ENCODE data around the gene SNX24.

DNA sequence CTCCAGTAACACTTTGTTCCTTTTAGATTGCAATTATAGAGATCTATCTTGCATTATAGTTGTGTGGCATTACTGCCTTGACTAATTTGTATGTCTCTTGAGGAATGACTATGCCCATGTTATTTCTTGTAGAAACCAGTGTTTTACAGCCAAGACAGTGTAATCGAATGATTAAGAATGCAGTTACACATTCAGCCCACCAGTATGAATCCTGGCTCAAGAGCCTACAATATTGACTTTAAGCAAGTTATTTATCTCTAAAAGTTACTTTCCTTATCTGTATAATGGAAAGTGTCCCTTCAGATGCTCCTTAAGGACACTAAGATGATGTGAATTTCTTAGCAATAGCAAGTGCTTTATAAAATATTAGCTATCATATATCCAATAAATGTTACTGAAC, 9.7 kb upstream of the SNX24 start:
- no peak for TF ChIP-seq FOXA1 (IDR thresholded peaks at IDR 0.05; ENCODE audit: borderline replicate concordance)
- no peak for TF ChIP-seq CTCF (IDR thresholded peaks at IDR 0.05 in 2 of 3, conservative IDR thresholded peaks at IDR 0.05 in 1 of 3; ENCODE audit: insufficient read depth in 2 of 3, low read depth in 1 of 3, low read length in 3 of 3)
- TF ChIP-seq PHF8 (IDR thresholded peaks at IDR 0.05; ENCODE audit: borderline replicate concordance, low read length) = no peak
- TF ChIP-seq EHMT2 (IDR thresholded peaks at IDR 0.05) = no peak
- TF ChIP-seq HNRNPH1 (optimal IDR thresholded peaks at IDR 0.05; ENCODE audit: low read depth, low read length) = no peak
- TF ChIP-seq PCBP1 (IDR thresholded peaks at IDR 0.05; ENCODE audit: low read depth, low read length, poor library complexity, severe bottlenecking) = no peak
- no peak for TF ChIP-seq USF2 (CRISPR knock-in tag; IDR thresholded peaks at IDR 0.05)
- TF ChIP-seq DNMT1 (IDR thresholded peaks at IDR 0.05) = no peak
- no peak for TF ChIP-seq ZNF785 (CRISPR knock-in tag; IDR thresholded peaks at IDR 0.05)
- TF ChIP-seq CHD2 (IDR thresholded peaks at IDR 0.05; ENCODE audit: low read depth, low read length) = no peak
- TF ChIP-seq MEF2D (tag; conservative IDR thresholded peaks at IDR 0.05; ENCODE audit: low read depth) = no peak
- no peak for TF ChIP-seq IFI16 (CRISPR knock-in tag; IDR thresholded peaks at IDR 0.05)
- no peak for TF ChIP-seq HMGN3 (IDR thresholded peaks at IDR 0.05; ENCODE audit: borderline replicate concordance, extremely low read depth, insufficient read length, low read depth, low read length)
- no peak for TF ChIP-seq SOX6 (IDR thresholded peaks at IDR 0.05)
